ENCODE results near the gene AKR1C1.
"Not testable (repeated sequence)": the region's sequence is repeated elsewhere in the genome, so short reads cannot be mapped to it uniquely, and the experiment has no call there.

Gene AKR1C1

DNA sequence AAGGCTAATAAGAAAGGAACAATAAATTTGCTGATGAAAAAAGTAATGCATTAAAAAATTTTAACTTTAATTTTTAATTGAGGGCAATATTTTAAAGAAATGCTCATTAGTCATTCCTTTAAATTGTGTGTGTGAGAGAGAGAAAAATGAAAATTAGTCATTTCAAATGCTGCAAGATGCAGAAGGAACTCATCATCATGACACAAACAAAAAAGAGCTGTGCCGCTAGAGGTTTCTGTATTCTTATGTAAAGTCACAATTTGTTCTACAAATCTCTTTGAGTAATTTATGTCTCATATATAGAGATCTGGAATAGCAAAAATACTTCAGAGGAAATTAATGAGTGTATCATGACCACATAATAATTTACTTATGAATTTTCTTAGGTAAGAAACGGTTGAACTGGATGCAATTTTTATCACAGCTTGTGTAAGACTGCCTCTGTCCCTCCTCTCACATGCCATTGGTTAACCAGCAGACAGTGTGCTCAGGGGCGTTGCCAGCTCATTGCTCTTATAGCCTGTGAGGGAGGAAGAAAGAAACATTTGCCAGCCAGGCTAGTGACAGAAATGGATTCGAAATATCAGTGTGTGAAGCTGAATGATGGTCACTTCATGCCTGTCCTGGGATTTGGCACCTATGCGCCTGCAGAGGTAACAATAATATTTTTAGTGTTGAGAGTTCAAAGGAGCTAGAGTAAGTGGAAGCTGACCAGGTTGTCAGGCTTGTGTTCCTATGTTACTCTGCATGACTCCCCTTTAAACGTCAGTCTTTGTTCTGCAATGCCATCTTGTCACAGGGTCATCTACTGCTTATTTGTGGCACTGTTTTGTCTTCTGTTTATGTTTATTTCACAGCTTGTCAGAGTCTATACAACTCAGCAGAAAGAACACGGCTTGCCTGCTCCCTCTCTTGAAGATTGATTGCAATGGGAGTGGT, at the start of gene AKR1C1:
TSS of gene AKR1C1 (plus strand) at position 540 of the 939 bp plus-strand sequence. CDS start at position 570, 30 bp downstream.
- not testable (repeated sequence) for DNase-seq (ENCODE audit: low read depth in 1 of 2, low spot score in 1 of 2)

DNA sequence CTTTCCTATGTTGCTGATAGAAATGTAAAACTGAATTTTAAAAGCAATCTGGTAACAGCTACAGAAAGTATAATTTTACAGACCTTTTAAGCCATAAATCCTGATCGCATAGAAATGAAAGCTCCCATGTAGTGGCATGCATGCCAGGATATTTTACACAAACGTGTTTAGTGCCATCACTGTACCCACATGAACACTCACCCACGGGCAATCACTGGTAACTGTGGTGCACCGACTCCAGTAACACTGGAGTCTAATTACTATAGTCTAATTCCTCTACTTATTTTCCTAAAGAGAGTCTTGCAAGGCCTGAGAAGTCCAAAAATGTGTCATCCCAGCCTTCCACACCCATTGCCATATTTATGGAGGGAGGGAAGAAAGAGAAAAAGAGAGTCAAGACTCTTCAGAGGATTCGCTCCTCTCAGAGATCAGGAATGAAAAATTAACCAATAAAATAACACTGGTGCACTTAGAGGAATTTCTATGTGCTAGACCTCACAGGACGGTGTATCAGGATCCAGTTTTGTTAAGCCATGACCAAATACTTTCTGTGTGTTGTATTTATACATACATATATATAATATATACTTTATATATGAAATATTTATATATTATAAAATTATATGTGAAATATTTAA, 48.9 kb upstream of the AKR1C1 start:
- no peak for DNase-seq (ENCODE audit: low read depth in 1 of 2, low spot score in 1 of 2)

DNA sequence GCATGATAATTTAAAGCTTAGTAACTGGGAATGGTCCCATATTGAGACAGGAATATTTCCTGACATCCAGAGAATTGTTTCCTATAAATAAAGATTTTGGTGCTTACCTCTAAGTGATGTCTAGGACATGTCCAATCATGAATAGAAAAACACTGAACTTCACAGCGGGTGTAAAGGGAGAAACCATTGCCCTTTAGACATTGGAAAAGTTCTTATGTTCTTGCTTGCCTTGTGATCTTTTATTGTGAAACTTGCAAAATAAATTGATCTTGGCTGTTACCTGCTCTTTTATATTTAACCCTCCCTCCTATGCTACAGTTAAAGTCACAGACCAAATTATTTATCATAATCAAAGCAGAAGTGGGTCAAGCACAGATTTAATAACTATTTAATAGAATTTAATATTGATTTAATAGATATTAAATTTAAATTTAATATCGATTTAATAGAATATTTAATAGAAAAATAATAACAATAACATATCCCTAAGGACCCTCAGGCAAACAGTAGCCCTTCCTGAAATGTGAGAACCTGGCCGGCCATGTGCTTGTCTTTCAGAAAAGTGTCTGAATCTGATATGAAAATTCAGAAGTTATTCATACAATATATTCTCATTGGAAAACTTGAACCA, 47.0 kb upstream of the AKR1C1 start:
- no peak for DNase-seq (ENCODE audit: low read depth in 1 of 2, low spot score in 1 of 2)

DNA sequence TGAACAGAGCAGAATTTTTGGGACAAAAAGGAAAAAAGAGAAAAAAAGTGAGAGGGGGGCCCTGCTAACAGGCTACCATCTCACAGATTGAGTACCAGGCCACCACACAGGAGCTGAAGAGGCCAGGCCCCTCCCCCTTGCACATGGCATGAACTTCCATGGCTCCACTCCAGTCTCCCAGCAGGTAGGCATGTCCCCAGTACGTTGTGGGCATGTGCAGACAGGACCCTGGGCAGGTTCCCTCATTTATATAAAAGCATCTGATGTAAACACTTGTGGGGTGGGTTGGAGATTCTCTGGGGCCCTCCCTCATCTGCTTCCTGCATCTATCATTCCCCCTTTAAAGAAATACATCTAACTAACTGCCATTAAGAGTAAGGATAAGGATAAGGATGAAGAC, 45.0 kb upstream of the AKR1C1 start:
- DNase-seq (ENCODE audit: low read depth in 1 of 2, low spot score in 1 of 2): no peak

DNA sequence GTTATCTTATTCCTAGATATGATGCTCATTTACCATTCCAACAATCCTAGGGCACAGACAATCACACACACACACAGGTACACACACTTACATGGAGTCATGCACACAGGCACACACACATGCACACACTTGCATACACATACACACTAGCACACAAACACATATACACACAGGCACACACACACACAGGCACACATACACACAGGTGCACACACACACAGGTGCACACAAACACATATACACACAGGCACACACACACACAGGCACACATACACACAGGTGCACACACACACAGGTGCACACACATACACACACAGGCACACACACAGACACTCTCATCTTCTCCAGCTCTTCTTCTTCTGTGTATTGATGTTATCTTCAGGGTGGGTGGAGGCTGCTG, 38.7 kb upstream of the AKR1C1 start:
- not testable (repeated sequence) for DNase-seq (ENCODE audit: low read depth in 1 of 2, low spot score in 1 of 2)

DNA sequence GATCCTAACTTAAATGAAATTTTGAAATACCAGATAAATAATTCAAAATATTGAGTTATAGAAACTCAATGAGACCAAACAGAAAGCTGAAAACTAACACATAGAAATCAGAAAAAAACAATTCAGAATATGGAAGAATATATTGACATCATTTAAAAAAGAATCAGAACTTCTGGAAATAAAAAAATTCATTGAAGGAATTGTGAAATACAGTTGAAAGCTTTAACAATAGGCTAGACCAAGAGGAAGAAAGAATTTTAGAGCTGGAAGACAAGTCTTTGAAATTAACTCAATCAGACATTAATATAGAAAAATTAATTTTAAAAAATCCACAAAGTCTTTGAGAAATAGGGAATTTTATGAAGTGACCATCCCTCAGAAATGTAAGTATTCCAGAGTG, 36.8 kb upstream of the AKR1C1 start:
- no peak for DNase-seq (ENCODE audit: low read depth in 1 of 2, low spot score in 1 of 2)

DNA sequence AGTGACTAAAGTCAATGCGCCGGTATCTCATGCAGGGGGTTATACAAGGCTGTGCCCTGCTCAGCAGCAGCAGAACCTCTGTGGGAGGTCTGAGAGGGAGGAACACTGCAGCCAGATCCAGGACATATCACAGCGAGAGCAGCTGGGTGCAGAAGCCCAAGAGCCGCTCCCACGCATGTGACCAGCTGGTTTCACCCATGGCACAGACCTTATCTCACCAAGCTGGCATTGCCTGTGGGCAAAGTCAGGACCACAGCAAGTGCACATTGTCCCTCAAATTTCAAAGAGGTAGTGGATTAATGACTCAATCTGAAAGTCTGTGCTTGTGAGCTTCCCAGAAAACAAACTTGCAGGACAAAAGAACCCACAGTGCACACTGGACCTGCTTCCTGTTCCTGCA, 31.6 kb upstream of the AKR1C1 start:
- DNase-seq (ENCODE audit: low read depth in 1 of 2, low spot score in 1 of 2): no peak

DNA sequence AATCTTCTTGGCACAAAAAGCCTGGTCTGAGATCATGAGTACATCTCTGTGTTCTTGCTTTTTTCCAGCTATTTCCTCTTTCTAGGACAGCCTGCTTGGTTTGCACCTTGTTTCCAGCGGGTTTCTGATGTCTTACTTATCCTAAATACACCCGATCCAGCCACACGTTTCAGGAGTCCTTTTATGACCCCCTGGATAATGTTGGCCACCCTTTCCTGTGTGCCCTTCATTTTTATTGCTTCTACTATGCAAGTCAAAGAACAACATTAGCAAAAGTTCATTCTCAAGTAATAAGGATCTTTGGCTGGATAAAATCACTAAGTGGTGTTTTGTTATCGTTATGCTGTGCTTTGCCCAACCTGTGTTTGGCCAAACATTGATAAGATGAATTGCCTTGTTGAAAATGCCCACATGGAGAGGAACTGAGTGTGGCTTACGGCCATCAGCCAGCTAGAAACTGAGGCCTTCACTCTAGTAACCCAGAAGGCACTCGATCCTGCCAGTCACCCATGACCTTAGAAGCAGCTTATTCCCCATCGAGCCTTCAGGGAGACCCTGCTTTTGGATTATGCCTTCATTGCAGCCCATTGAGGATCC, 28.7 kb upstream of the AKR1C1 start:
- DNase-seq (ENCODE audit: low read depth in 1 of 2, low spot score in 1 of 2): no peak

DNA sequence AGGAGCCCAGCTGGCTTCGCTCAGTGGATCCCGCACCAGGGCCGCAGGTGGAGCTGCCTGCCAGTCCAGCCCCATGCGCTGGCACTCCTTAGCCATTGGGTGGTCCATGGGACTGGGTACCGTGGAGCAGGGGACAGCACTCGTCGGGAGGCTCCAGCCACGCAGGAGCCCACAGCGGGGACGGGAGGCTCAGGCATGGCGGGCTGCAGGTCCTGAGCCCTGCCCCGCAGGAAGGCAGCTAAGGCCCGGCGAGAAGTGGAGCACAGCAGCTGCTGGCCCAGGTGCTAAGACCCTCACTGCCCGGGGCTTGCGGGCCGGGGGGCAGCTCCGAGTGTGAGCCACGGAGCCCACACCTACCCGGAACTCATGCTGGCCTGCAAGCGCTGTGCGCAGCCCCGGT, 25.9 kb upstream of the AKR1C1 start:
- no peak for DNase-seq (ENCODE audit: low read depth in 1 of 2, low spot score in 1 of 2)

DNA sequence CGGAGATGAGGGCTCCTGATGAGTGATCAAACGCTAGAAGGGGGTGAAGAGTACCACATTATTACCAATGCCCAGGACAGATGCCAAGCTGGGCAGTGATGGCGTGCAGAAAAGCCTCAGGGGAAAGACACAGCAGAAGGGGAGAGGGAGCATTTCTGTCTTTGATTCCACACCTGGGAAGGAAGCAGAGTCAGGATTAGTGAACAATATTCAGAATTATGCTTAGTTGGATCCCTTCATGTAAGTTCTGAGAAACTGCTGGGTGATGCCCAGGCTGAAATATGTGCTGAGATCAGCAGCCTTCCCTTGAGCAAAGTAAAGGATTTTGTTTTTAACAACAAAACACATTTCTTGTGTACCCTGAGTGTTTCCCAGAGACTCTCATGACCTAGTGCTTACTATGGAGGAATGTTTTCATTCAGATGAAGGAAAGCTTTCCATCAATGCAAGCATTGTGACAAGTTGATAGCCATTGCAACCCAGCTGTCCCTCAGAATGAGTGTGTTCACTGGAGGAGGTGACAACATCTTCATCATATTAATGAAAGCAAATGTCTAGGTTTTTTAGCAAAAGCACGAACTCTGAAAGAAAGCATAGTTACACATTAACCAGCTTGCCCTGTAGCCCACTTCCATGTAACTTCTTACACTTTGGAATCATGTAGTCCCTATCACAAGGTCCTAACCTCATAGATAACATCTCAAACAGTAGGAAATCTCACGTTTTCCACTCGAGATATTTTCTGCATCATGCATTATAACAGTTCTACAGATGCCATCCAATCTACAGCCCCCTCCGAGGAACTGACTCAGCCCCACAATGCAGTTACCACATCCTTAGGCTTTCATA, 23.8 kb upstream of the AKR1C1 start:
- DNase-seq (ENCODE audit: low read depth in 1 of 2, low spot score in 1 of 2): no peak

DNA sequence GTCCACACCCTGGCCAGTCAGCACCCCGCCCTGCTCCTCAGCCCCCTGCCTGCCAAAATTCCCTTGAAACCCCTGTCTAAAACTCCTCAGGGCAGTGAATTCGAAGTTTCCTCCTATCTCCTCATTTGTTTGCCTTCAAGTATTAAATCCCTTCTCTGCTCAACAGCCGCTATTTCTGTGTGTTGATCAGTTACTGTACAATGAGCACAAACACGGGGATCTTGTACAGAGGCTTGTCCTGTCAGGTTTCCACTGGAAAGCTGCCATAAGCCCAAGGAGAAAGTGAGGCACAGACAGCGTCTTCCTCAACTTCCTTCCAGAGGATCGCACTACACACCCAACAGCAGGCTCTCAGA, 23.2 kb upstream of the AKR1C1 start:
- not testable (repeated sequence) for DNase-seq (ENCODE audit: low read depth in 1 of 2, low spot score in 1 of 2)

DNA sequence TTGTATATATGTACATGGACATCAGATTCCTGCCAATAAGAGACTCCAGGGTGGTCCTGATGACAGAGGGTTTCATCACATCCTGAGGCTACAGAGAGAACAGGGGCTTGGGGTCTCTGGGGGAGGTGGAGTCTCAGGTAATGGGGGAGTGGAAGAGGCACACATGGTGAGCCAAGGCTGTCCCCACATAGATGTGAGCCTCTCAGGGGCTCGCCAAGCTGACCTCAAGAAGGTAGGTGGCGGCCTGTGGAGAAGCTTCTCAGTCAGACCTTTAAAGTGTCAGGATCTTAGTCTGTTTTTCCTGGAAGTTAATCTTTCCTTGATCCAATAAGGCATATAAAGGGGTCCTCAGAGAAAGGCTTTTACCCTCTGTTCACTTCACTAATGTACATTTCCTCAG, 22.3 kb upstream of the AKR1C1 start:
- DNase-seq (ENCODE audit: low read depth in 1 of 2, low spot score in 1 of 2): not testable (repeated sequence)

DNA sequence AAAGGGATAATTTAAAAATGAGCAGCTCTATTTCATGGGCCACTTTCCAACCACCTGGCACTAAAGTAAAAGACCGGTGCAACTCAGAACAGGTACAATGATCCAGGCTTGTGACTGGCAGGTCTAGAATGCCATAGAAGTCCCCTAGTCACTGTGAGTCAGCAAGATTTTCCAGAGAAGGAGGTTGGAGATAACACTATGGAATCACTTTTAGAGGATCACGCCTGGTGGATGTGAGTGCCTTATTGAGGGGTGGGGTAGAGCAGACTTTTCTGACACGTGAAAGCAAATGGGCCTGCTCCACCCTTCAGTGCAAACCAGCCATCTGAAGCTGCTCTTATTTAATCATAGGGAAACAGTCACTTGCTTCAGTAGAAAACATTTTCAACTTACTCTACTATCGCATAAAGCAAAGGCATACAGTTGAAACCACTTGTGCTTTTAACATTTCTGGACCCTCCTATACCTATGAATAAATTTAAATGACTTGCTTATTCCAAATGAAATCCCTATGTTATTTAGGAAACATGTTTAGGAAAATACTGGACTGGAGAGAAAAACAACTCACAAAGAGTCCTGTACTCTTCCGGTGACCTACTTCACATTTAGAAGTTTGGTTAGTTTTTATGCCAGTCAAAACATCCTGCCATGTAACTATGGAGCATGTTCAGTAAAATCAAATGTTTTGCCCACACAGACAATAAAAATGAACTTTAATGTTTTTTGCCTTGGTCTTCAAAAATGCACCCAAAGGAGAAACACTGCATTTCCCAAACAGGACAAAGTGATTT, 21.5 kb upstream of the AKR1C1 start:
- no peak for DNase-seq (ENCODE audit: low read depth in 1 of 2, low spot score in 1 of 2)

DNA sequence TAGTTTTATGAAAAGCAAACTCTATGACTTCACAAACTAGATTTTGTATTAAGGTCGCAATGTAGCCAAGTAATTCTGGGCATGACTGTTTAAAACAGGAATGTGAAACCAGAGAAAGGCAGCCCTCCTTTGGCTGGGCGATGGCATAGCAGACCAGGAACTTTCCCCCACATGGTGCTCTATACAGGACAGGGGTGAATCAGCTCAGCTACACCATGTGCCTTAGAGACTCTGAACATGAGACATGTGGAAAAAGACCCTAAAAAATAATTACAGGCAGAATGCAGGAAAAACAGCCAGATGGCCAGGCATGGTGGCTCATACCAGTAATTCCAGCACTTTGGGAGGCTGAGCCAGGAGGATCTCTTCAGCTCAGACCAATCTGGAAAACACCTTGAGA, 20.3 kb upstream of the AKR1C1 start:
- not testable (repeated sequence) for DNase-seq (ENCODE audit: low read depth in 1 of 2, low spot score in 1 of 2)

DNA sequence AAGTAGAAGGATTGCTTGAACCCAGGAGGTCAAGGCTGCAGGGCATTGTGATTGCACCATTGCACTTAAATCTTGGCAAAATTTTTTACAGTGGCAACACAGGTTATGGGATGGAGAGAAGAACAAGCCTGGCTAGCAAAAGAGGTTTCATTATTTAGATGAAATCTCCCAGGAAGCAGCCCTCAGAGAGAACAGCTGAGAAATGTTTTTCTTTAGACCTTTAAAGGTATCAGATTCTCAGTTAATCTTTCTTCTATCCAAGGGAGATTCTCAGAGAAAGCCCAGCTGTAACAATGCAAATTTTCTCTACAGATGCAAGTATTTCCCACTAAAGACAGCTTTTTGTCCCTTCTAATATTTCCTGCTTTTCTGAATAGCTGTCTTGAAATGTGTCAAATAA, 19.8 kb upstream of the AKR1C1 start:
- not testable (repeated sequence) for DNase-seq (ENCODE audit: low read depth in 1 of 2, low spot score in 1 of 2)

DNA sequence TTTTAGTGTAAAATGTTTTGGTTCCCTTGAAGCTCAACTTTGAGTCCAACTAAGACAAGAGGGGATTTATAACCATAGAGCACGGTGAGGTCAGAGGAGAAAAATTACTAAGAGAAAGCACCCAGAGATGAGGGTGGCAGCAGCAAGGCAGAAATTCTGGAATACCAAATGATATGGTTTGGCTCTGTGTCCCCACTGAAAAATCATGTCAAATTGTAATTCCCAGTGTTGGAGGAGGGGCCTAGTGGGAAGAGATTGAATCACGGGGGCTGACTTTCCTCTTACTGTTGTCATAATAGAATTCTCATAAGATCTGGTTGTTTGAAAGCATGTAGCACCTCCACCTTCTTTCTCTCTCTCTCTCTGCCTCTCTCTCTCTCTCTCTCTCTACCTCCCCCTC, 19.4 kb upstream of the AKR1C1 start:
- DNase-seq (ENCODE audit: low read depth in 1 of 2, low spot score in 1 of 2): no peak

DNA sequence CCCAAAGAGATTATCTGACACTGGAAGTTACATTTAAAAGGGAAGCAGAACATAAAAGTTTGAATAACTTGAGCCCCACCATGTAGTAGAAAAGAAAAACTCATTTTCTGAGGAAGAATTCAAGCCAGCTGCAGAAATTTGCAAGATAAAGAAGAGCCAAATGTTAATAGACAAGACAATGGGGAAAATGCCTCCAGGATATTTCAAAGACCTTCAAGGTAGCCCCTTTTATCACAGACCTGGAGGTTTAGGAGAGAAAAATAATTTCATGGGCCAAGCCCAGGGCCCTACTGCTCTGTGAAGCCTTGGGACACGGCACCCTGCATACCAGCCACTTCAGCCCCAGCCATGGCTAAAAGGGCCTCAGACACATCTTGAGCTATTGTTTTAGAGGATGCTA, 18.4 kb upstream of the AKR1C1 start:
- DNase-seq (ENCODE audit: low read depth in 1 of 2, low spot score in 1 of 2): no peak

DNA sequence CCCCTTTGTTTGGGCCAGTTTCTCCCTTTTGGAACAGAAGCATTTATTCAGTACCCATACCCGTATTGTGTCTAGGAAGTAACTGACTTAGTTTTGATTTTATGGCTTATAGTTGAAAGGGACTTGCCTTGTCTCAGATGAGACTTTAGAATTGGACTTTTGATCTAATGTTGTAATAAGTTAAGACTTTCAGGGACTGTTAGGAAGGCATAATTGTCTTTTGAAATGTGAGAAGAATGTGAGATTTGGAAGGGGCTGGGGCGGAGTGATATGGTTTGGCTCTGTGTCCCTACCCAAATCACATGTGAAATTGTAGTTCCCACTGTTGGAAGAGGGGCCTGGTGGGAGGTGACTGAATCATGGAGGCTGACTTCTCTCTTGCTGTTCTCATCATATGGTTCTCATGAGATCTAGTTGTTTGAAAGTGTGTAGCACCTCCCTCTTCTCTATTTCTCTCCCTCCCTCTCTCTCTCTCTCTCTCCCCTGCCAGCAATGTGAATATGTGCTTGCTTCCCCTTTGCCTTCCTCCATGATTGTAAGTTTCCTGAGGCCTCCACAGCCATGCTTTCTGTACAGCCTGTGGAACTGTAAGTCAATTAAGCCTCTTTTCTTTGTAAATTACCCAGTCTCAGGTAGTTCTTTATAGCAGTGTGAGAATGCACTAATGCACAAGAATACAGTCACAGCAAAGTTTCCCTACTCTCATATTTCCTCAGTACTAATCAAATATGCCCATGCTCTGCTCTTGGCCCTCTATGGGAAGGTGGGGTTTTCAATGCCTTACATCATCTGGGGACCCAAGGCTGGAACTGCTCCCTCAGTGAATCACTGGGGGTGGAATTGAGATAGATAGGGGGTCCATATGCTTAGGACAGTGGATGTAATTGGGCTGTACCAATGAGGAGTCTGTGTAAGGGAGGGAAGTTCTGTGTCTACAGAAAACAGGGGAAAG, 17.2 kb upstream of the AKR1C1 start:
- DNase-seq (ENCODE audit: low read depth in 1 of 2, low spot score in 1 of 2): no peak

Data from activated CD4-positive, alpha-beta T cell treated with anti-CD3 and anti-CD28 coated beads, Interleukin-2, amount 50 U/mL, for 24 hours (primary cell).